ENCODE results near the gene SPG11. TPM values are rescaled to one million over a fixed set of nuclear protein-coding genes. Genes with fewer than 3 reads are reported as not detected.
A peak's percentile ranks its signal among the peaks of the same experiment; 100 is the strongest.
"Not testable (repeated sequence)": the region's sequence is repeated elsewhere in the genome, so short reads cannot be mapped to it uniquely, and the experiment has no call there.

Gene SPG11
- total RNA-seq, 5 donors from 2014 or later (not counting 1 experiment from before 2014, with no cell fraction given) = 108 to 124 (median 118) TPM

DNA sequence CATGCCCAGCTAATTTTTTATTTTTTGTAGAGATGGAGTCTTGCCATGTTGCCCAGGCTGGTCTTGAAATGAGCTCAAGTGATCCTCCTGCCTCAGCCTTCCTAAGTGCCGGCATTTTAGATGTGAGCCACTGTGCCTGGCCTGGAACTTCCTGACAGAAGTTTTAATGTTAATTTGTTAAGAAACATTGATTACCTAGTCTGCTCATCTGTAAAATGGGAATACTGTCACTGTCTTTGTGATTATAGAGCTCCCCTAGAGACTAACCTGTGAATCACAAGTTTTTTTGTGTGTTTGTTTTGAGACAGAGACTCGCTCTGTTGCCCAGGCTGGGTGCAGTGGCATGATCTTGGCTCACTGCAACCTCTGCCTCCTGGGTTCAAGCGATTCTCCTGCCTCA, 130.8 kb downstream of the SPG11 start:
- H3K27ac ChIP-seq (ENCODE audit: low read length) = no peak overlapping the region
- Mint-ChIP-seq H3K4me3 (no peak overlapping the region), H3K4me1 (peaks cover 29 to 33% (median 31%) of the 10 kb centered on the region in 3 donors), H3K9me3 (no peaks in the 10 kb centered on the region), H3K27ac (peak overlapping the region; percentile 39 to 71), H3K36me3 (peaks cover 11% of the 10 kb centered on the region), H3K27me3 (no peaks in the 10 kb centered on the region)
- no peak overlapping the region for H3K4me3 ChIP-seq (ENCODE audit: control insufficient read depth in 1 of 2, extremely low read depth in 1 of 2, low read length in 1 of 2)
- no CpG with 5 or more reads among the region's 3 CpGs for WGBS (ENCODE audit: insufficient coverage)
- POLR2A ChIA-PET = interaction anchor here in 1 of 2 donors (0.5 to 0.7 kb wide), 2 partner anchors 11 to 13 kb away, joined by 3 to 6 read pairs; no protein-coding TSS in a partner anchor
- CTCF ChIA-PET = interaction anchor here (0.6 to 1.6 kb wide), 3 partner anchors 10 to 43 kb away, joined by 3 to 5 read pairs (median 3); no protein-coding TSS in a partner anchor
- DNase-seq = no peak
- peaks cover 0 to 2% of the 10 kb centered on the region in 2 donors for H3K36me3 ChIP-seq (ENCODE audit: control insufficient read depth in 2 of 2, extremely low read depth in 1 of 2, insufficient read depth in 1 of 2, low read length in 1 of 2)
- peaks cover 0 to 17% of the 10 kb centered on the region in 2 experiments for H3K4me1 ChIP-seq (ENCODE audit: control insufficient read depth in 1 of 2, extremely low read depth in 1 of 2, insufficient read depth in 2 of 2, low read length in 2 of 2)
- no peak for ATAC-seq (replicated peaks in 1 of 4)
- H3K27me3 ChIP-seq (replicated peaks in 1 of 2; ENCODE audit: control insufficient read depth in 2 of 2, extremely low read depth in 1 of 2, insufficient read depth in 2 of 2, low read length in 1 of 2) = no peaks in the 10 kb centered on the region
- no peaks in the 10 kb centered on the region for H3K9me3 ChIP-seq

DNA sequence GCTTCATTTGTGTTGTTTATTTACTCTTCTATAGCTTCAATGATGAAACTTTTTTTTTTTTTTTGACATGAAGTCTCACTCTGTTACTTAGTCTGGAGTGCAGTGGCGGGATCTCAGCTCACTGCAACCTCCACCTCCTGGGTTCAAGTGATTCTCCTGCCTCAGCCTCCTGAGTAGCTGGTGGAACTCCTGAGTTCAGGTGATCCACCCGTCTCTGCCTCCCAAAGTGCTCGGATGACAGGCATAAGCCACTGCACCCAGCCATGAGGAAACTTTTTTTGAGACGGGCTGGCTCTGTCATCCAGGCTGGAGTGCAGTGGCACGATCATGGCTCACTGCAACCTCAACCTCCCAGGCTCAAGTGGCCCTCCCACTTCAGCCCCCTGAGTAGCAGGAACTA, 131.2 kb downstream of the SPG11 start:
- 95% methylated on average over 4 of the region's 5 CpGs for WGBS (ENCODE audit: insufficient coverage)
- peaks cover 0 to 17% of the 10 kb centered on the region in 2 experiments for H3K4me1 ChIP-seq (ENCODE audit: control insufficient read depth in 1 of 2, extremely low read depth in 1 of 2, insufficient read depth in 2 of 2, low read length in 2 of 2)
- H3K27ac Mint-ChIP-seq; H3K4me3 Mint-ChIP-seq; H3K36me3 ChIP-seq (ENCODE audit: control insufficient read depth in 2 of 2, extremely low read depth in 1 of 2, insufficient read depth in 1 of 2, low read length in 1 of 2); H3K27me3 ChIP-seq (replicated peaks in 1 of 2; ENCODE audit: control insufficient read depth in 2 of 2, extremely low read depth in 1 of 2, insufficient read depth in 2 of 2, low read length in 1 of 2); ATAC-seq (replicated peaks in 1 of 4); H3K27me3 Mint-ChIP-seq; H3K9me3 Mint-ChIP-seq; H3K27ac ChIP-seq (ENCODE audit: low read length); H3K4me3 ChIP-seq (ENCODE audit: control insufficient read depth in 1 of 2, extremely low read depth in 1 of 2, low read length in 1 of 2); H3K9me3 ChIP-seq; DNase-seq: not testable (repeated sequence)
- ChIA-PET POLR2A (interaction anchor here (0.6 to 0.7 kb wide), 5 partner anchors 12 to 737 kb away, joined by 3 to 6 read pairs (median 3); no protein-coding TSS in a partner anchor), CTCF (interaction anchor here (0.6 to 1.6 kb wide), 4 partner anchors 10 to 737 kb away, joined by 3 to 5 read pairs (median 3); no protein-coding TSS in a partner anchor)
- Mint-ChIP-seq H3K4me1 (peaks cover 28 to 36% (median 31%) of the 10 kb centered on the region in 3 donors), H3K36me3 (peaks cover 11% of the 10 kb centered on the region)

DNA sequence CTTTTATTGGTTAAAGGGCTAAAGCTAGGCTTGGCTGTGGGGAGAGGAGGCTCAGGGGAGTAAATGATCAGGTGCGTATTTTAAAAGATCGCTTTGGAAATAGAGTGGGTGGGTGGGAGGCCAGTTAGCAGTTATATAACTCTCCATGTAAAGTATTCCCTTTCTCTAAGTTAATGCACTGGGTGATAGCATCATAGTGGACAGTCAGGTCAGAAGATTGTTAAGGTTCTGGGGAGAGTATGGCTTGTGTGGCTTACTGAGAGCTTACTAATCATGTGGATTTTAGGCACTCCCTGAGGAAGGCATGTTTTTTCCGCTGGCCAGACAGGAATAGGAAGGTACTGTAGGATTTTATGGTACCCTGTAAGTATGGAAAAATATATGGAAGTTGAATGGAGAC, 132.8 kb downstream of the SPG11 start:
- Histone ChIP-seq H3K36me3 (ENCODE audit: control insufficient read depth in 2 of 2, extremely low read depth in 1 of 2, insufficient read depth in 1 of 2, low read length in 1 of 2) (peaks cover 0 to 6% of the 10 kb centered on the region in 2 donors), H3K27me3 (replicated peaks in 1 of 2; ENCODE audit: control insufficient read depth in 2 of 2, extremely low read depth in 1 of 2, insufficient read depth in 2 of 2, low read length in 1 of 2) (no peaks in the 10 kb centered on the region), H3K27ac (ENCODE audit: low read length) (no peak overlapping the region), H3K9me3 (no peaks in the 10 kb centered on the region), H3K4me3 (ENCODE audit: control insufficient read depth in 1 of 2, extremely low read depth in 1 of 2, low read length in 1 of 2) (no peak overlapping the region), H3K4me1 (ENCODE audit: control insufficient read depth in 1 of 2, extremely low read depth in 1 of 2, insufficient read depth in 2 of 2, low read length in 2 of 2) (peaks cover 0 to 11% of the 10 kb centered on the region in 2 experiments)
- CTCF ChIA-PET = no interaction called here
- Mint-ChIP-seq H3K27ac (peak overlapping the region; percentile 4 to 36), H3K4me3 (no peak overlapping the region), H3K27me3 (no peaks in the 10 kb centered on the region), H3K4me1 (peaks cover 25 to 33% (median 26%) of the 10 kb centered on the region in 3 donors), H3K36me3 (peaks cover 11% of the 10 kb centered on the region), H3K9me3 (no peaks in the 10 kb centered on the region)
- POLR2A ChIA-PET = no interaction called here
- ATAC-seq (replicated peaks in 1 of 4) (peak in 1 of 4 experiments; percentile 18), DNase-seq (no peak)
- no CpG with 5 or more reads among the region's 3 CpGs for WGBS (ENCODE audit: insufficient coverage)

GRCh38 chr15:44529864-44530604, 133.4 kb downstream of the SPG11 start:
- ChIA-PET CTCF (no interaction called here), POLR2A (interaction anchor here in 1 of 2 donors (0.6 kb wide), 1 partner anchor 28 kb away, joined by 3 read pairs; no protein-coding TSS in a partner anchor)
- Mint-ChIP-seq H3K27me3 (no peaks in the 10 kb centered on the region), H3K36me3 (peaks cover 9% of the 10 kb centered on the region), H3K4me3 (no peak overlapping the region), H3K27ac (peak overlapping the region; percentile 4 to 37), H3K4me1 (peaks cover 20 to 27% (median 20%) of the 10 kb centered on the region in 3 donors), H3K9me3 (no peaks in the 10 kb centered on the region)
- Histone ChIP-seq H3K27me3 (replicated peaks in 1 of 2; ENCODE audit: control insufficient read depth in 2 of 2, extremely low read depth in 1 of 2, insufficient read depth in 2 of 2, low read length in 1 of 2) (no peaks in the 10 kb centered on the region), H3K4me1 (ENCODE audit: control insufficient read depth in 1 of 2, extremely low read depth in 1 of 2, insufficient read depth in 2 of 2, low read length in 2 of 2) (peaks cover 0 to 5% of the 10 kb centered on the region in 2 experiments), H3K27ac (ENCODE audit: low read length) (no peak overlapping the region), H3K9me3 (no peaks in the 10 kb centered on the region), H3K4me3 (ENCODE audit: control insufficient read depth in 1 of 2, extremely low read depth in 1 of 2, low read length in 1 of 2) (no peak overlapping the region), H3K36me3 (ENCODE audit: control insufficient read depth in 2 of 2, extremely low read depth in 1 of 2, insufficient read depth in 1 of 2, low read length in 1 of 2) (peaks cover 0 to 9% of the 10 kb centered on the region in 2 donors)
- DNase-seq (no peak), ATAC-seq (replicated peaks in 1 of 4) (no peak)
- WGBS (ENCODE audit: insufficient coverage) = 93% methylated on average over 4 of the region's 10 CpGs

- Histone ChIP-seq H3K27me3 (replicated peaks in 1 of 2; ENCODE audit: control insufficient read depth in 2 of 2, extremely low read depth in 1 of 2, insufficient read depth in 2 of 2, low read length in 1 of 2) (no peaks in the 10 kb centered on the region), H3K4me1 (ENCODE audit: control insufficient read depth in 1 of 2, extremely low read depth in 1 of 2, insufficient read depth in 2 of 2, low read length in 2 of 2) (peaks cover 0 to under 1% of the 10 kb centered on the region in 2 experiments), H3K27ac (ENCODE audit: low read length) (no peak overlapping the region), H3K4me3 (ENCODE audit: control insufficient read depth in 1 of 2, extremely low read depth in 1 of 2, low read length in 1 of 2) (no peak overlapping the region), H3K36me3 (ENCODE audit: control insufficient read depth in 2 of 2, extremely low read depth in 1 of 2, insufficient read depth in 1 of 2, low read length in 1 of 2) (peaks cover 5 to 25% of the 10 kb centered on the region in 2 donors), H3K9me3 (no peaks in the 10 kb centered on the region)
- H3K9me3 Mint-ChIP-seq = no peaks in the 10 kb centered on the region
- 80% methylated on average over 1 of the region's 2 CpGs for WGBS (ENCODE audit: insufficient coverage)
- H3K36me3 Mint-ChIP-seq = peaks cover 12% of the 10 kb centered on the region
- ATAC-seq (replicated peaks in 1 of 4) (no peak), DNase-seq (no peak)
- ChIA-PET CTCF (no interaction called here), POLR2A (interaction anchor here in 1 of 2 donors (0.9 kb wide), 1 partner anchor 18 kb away, joined by 3 read pairs; no protein-coding TSS in a partner anchor)
- no peaks in the 10 kb centered on the region for H3K27me3 Mint-ChIP-seq
- H3K4me3 Mint-ChIP-seq = no peak overlapping the region
- H3K27ac Mint-ChIP-seq = peak overlapping the region in 1 of 2 donors; percentile 63
- H3K4me1 Mint-ChIP-seq = peaks cover 8 to 15% (median 11%) of the 10 kb centered on the region in 3 donors
Measured at GRCh38 chr15:44527241-44527640, 136.2 kb downstream of the SPG11 start.

DNA sequence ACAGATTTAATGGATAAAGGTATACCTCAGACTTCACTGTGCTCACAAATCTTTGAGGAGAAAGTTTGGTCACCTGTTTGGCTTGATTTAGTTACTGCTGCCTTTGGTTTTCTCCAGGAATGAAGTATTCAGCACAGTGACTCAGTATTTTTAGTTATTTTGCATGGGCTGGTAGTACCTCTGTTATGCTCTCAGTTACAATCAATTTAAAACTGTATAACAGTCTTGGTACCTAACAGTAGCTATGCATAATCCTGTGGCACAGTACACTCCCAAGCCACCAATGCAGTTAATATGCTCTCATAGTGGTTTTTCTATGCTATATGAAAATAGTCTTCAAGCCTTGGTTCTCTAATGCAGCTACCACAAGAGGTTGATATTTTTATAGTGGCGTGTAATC, 138.4 kb downstream of the SPG11 start:
- no peaks in the 10 kb centered on the region for H3K4me1 ChIP-seq (ENCODE audit: control insufficient read depth in 1 of 2, extremely low read depth in 1 of 2, insufficient read depth in 2 of 2, low read length in 2 of 2)
- DNase-seq (no peak), ATAC-seq (replicated peaks in 1 of 4) (no peak)
- no peak overlapping the region for H3K27ac ChIP-seq (ENCODE audit: low read length)
- no peaks in the 10 kb centered on the region for H3K9me3 ChIP-seq
- H3K4me3 ChIP-seq (ENCODE audit: control insufficient read depth in 1 of 2, extremely low read depth in 1 of 2, low read length in 1 of 2) = no peak overlapping the region
- peaks cover 8 to 35% of the 10 kb centered on the region in 2 donors for H3K36me3 ChIP-seq (ENCODE audit: control insufficient read depth in 2 of 2, extremely low read depth in 1 of 2, insufficient read depth in 1 of 2, low read length in 1 of 2)
- H3K27me3 ChIP-seq (replicated peaks in 1 of 2; ENCODE audit: control insufficient read depth in 2 of 2, extremely low read depth in 1 of 2, insufficient read depth in 2 of 2, low read length in 1 of 2) = no peaks in the 10 kb centered on the region
- peak overlapping the region in 1 of 2 donors; percentile 11 for H3K27ac Mint-ChIP-seq
- peaks cover 12% of the 10 kb centered on the region for H3K36me3 Mint-ChIP-seq
- peaks cover 3 to 10% (median 9%) of the 10 kb centered on the region in 3 donors for H3K4me1 Mint-ChIP-seq
- WGBS (ENCODE audit: insufficient coverage) = no CpG with 5 or more reads among the region's 1 CpG
- no peaks in the 10 kb centered on the region for H3K9me3 Mint-ChIP-seq
- no peak overlapping the region for H3K4me3 Mint-ChIP-seq
- CTCF ChIA-PET = no interaction called here
- POLR2A ChIA-PET = no interaction called here
- H3K27me3 Mint-ChIP-seq = no peaks in the 10 kb centered on the region

Measured in T-cell (primary cell).